Trophoblast cell (in vitro differentiated cells and primary cell): ENCODE results near the gene C1orf53.

ENCODE experiments used
- DNase-seq, 2 donors: peaks; one replicate each; pipeline ENCODE4 v3.0.0-alpha.2; 2016
- H2AFZ ChIP-seq: 2 replicates; pipeline ENCODE4 v1.6.1; 2013; ENCODE audit warnings: low read length, moderate library complexity, mild to moderate bottlenecking; ENCODE audit not compliant: insufficient read depth, poor library complexity
- H2AK5ac ChIP-seq: 2 replicates; pipeline ENCODE4 v1.6.1; 2013; ENCODE audit warnings: mild to moderate bottlenecking, low read length
- H2BK120ac ChIP-seq: 2 replicates; pipeline ENCODE4 v1.6.1; 2013; ENCODE audit warnings: low read length, mild to moderate bottlenecking, moderate library complexity; ENCODE audit not compliant: insufficient read depth, poor library complexity
- H2BK12ac ChIP-seq: 2 replicates; pipeline ENCODE4 v1.6.1; 2013; ENCODE audit warnings: mild to moderate bottlenecking, low read length, moderate library complexity
- H2BK5ac ChIP-seq: 2 replicates; pipeline ENCODE4 v1.6.1; 2013; ENCODE audit warnings: low read length, low read depth, moderate library complexity, mild to moderate bottlenecking; ENCODE audit not compliant: poor library complexity
- H3K14ac ChIP-seq: 2 replicates; pipeline ENCODE4 v1.6.1; 2013; ENCODE audit warnings: mild to moderate bottlenecking, low read length
- H3K18ac ChIP-seq: 2 replicates; pipeline ENCODE4 v1.6.1; 2013; ENCODE audit warnings: mild to moderate bottlenecking, low read length
- H3K23ac ChIP-seq: 2 replicates; pipeline ENCODE4 v1.6.1; 2013; ENCODE audit warnings: low read length
- H3K27ac ChIP-seq: 2 replicates; pipeline ENCODE4 v1.5.1; 2013; ENCODE audit warnings: low read depth, mild to moderate bottlenecking, inconsistent platforms, low read length, moderate library complexity
- H3K27me3 ChIP-seq: 2 replicates; pipeline ENCODE4 v1.6.1; 2013; ENCODE audit warnings: inconsistent platforms, mild to moderate bottlenecking, low read length, moderate library complexity; ENCODE audit not compliant: insufficient read depth
- H3K36me3 ChIP-seq, 2 experiments: 1 replicate in 1 of 2; 2 replicates in 1 of 2; pipeline ENCODE4 v1.6.1; 2013; ENCODE audit warnings: low read length in 2 of 2, mild to moderate bottlenecking in 2 of 2, moderate library complexity in 1 of 2; ENCODE audit not compliant: insufficient read depth in 2 of 2, control insufficient read depth in 1 of 2
- H3K4ac ChIP-seq: 2 replicates; pipeline ENCODE4 v1.6.1; 2013; ENCODE audit warnings: low read depth, mild to moderate bottlenecking, low read length, moderate library complexity
- H3K4me1 ChIP-seq, 2 experiments: 1 replicate in 1 of 2; 2 replicates in 1 of 2; pipeline ENCODE4 v1.6.1; 2013; ENCODE audit warnings: low read length in 2 of 2, mild to moderate bottlenecking in 2 of 2, moderate library complexity in 1 of 2; ENCODE audit not compliant: insufficient read depth in 2 of 2, control insufficient read depth in 1 of 2
- H3K4me2 ChIP-seq: 2 replicates; pipeline ENCODE4 v1.6.1; 2013; ENCODE audit warnings: inconsistent platforms, mild to moderate bottlenecking, low read length, moderate library complexity
- H3K4me3 ChIP-seq: 2 replicates; pipeline ENCODE4 v1.5.1; 2013; ENCODE audit warnings: mild to moderate bottlenecking, low read depth, low read length, inconsistent platforms
- H3K79me1 ChIP-seq: one replicate; pipeline ENCODE4 v1.6.1; 2013; ENCODE audit warnings: low read length
- H3K79me2 ChIP-seq: 2 replicates; pipeline ENCODE4 v1.6.1; 2013; ENCODE audit warnings: low read length, mild to moderate bottlenecking; ENCODE audit not compliant: control insufficient read depth, insufficient read depth, poor library complexity
- H3K9ac ChIP-seq: 2 replicates; pipeline ENCODE4 v1.6.1; 2013; ENCODE audit warnings: mild to moderate bottlenecking, low read length
- H3K9me3 ChIP-seq: 2 replicates; pipeline ENCODE4 v1.6.1; 2013; ENCODE audit warnings: low read depth, mild to moderate bottlenecking, control low read depth, inconsistent platforms, low read length; ENCODE audit not compliant: insufficient read depth
- H4K12ac ChIP-seq: 2 replicates; pipeline ENCODE4 v1.6.1; 2013; ENCODE audit warnings: low read depth, mild to moderate bottlenecking, low read length, moderate library complexity
- H4K8ac ChIP-seq: 2 replicates; pipeline ENCODE4 v1.6.1; 2013; ENCODE audit warnings: low read depth, mild to moderate bottlenecking, low read length, moderate library complexity
- H4K91ac ChIP-seq: one replicate; pipeline ENCODE4 v1.6.1; 2013; ENCODE audit warnings: low read depth, mild to moderate bottlenecking, low read length, moderate library complexity
- WGBS: extraction: QIAGEN DNeasy Blood & Tissue Kit; methylation state at CpG from one replicate; pipeline ENCODE4 v1.1.7; 2013; ENCODE audit warnings: missing lambda C conversion rate; ENCODE audit not compliant: insufficient read length, insufficient coverage; ENCODE audit errors: extremely low coverage; 5-methylcytosine and 5-hydroxymethylcytosine counted together

The C1orf53 gene

GRCh38 chr1:197955486-197956394, 53.3 kb downstream of the C1orf53 start:
- H4K8ac ChIP-seq = no peak overlapping the region

More at GRCh38 chr1:197955486-197956394, 53.3 kb downstream of the C1orf53 start:
- Histone ChIP-seq H3K4ac (no peak overlapping the region), H4K91ac (no peak overlapping the region), H3K23ac (no peak overlapping the region), H4K12ac (no peak overlapping the region), H3K4me1 (no peaks in the 10 kb centered on the region), H3K27me3 (no peaks in the 10 kb centered on the region), H3K36me3 (no peaks in the 10 kb centered on the region), H2BK5ac (no peak overlapping the region), H3K18ac (no peak overlapping the region), H2AK5ac (no peak overlapping the region), H3K9ac (no peak overlapping the region), H2BK120ac (no peak overlapping the region), H3K79me2 (no peaks in the 10 kb centered on the region), H3K14ac (no peak overlapping the region), H3K79me1 (no peaks in the 10 kb centered on the region), H3K9me3 (no peaks in the 10 kb centered on the region), H2BK12ac (no peak overlapping the region), H2AFZ (no peak overlapping the region), H3K4me2 (no peak overlapping the region), H3K27ac (no peak overlapping the region), H3K4me3 (no peak overlapping the region)
- DNase-seq = no peak
- no CpG with 5 or more reads among the region's 4 CpGs for WGBS
